ENCODE measurements around the gene CNTNAP5.

Gene CNTNAP5

DNA sequence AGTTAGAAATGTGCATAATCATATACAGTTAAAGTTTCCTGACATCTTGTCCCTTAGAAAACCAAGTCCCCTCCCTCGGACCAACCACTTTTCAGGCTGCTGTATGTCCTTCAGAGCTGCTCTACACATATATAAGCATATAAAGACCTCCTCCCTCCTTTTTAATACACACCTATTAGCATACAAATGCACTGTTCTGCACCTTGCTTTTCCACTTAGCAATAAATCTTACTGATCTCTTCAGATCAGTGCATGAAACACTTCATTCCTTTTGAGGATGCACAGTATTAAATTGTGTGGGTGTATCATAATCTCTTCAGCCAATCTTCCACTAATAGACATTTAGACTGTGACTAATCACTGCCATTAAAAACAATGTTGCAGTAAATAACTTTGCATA, 79.8 kb downstream of the CNTNAP5 start:
- ChIA-PET POLR2A (no interaction called here), CTCF (no interaction called here)
- TF ChIP-seq ELF4 (IDR thresholded peaks at IDR 0.05), result no peak
- TF ChIP-seq FOXM1 (IDR thresholded peaks at IDR 0.05; ENCODE audit: borderline replicate concordance), result no peak
- TF ChIP-seq HDGF (IDR thresholded peaks at IDR 0.05; ENCODE audit: borderline replicate concordance), result no peak
- no peak for TF ChIP-seq SP1 (IDR thresholded peaks at IDR 0.05)
- no peak for TF ChIP-seq PKNOX1 (IDR thresholded peaks at IDR 0.05)
- no peak for TF ChIP-seq ZNF384 (IDR thresholded peaks at IDR 0.05)
- no peak for TF ChIP-seq FOXA1 (IDR thresholded peaks at IDR 0.05)
- DNase-seq (ENCODE audit: extremely low spot score), result no peak

DNA sequence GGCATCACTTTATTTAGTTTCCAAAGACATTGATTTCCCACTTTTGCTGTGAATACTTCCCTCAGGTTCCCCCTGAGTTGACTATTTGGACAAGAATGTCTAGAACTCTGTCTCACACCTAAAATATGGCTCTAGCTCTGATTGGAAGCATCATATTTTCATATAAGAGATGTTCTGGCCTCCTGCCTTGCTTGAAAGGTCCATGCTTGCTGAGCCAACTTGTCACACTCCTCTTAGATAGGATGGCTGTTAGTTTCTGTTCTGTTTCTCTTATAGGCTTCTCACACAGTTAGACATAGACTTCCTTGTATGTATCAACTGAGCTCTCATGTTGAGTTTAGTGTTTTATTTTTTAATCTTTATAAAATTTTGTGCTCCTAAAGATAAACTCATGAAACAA, 87.1 kb downstream of the CNTNAP5 start:
- no peak for DNase-seq (ENCODE audit: extremely low spot score)
- TF ChIP-seq ARNT (IDR thresholded peaks at IDR 0.05) (no peak), BHLHE40 (IDR thresholded peaks at IDR 0.05; ENCODE audit: borderline replicate concordance) (no peak), SUZ12 (IDR thresholded peaks at IDR 0.05) (no peak), PKNOX1 (IDR thresholded peaks at IDR 0.05) (no peak), L3MBTL2 (conservative IDR thresholded peaks at IDR 0.05) (no peak), ZNF384 (IDR thresholded peaks at IDR 0.05) (no peak), LEF1 (IDR thresholded peaks at IDR 0.05; ENCODE audit: borderline replicate concordance) (no peak), SP1 (IDR thresholded peaks at IDR 0.05) (no peak), NFRKB (IDR thresholded peaks at IDR 0.05) (no peak), FOXM1 (IDR thresholded peaks at IDR 0.05; ENCODE audit: borderline replicate concordance) (no peak), ELF4 (IDR thresholded peaks at IDR 0.05) (no peak), TARDBP (IDR thresholded peaks at IDR 0.05) (no peak), FOXK2 (IDR thresholded peaks at IDR 0.05) (no peak), CTBP1 (IDR thresholded peaks at IDR 0.05; ENCODE audit: borderline replicate concordance) (no peak), HDGF (IDR thresholded peaks at IDR 0.05; ENCODE audit: borderline replicate concordance) (no peak)
- ChIA-PET POLR2A (no interaction called here), CTCF (no interaction called here)

DNA sequence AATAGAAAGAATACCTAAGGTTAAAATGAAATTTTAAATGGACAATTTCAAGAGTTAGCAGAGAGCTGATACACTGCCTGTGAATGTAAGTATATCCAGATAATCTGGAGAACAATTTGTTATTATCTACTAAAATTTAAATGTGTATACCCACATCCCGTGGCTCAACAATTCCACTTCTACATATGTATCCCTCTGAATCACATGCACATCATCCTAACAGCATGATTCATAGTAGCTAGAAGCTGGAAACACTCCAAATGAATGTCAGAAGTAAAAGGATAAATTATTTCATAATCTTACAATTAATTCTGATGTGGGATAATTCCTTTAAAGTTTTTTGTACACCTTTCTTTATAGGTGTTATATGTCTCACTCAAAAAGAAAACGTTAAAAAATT, 87.9 kb downstream of the CNTNAP5 start:
- ChIA-PET POLR2A (no interaction called here), CTCF (no interaction called here)
- no peak for DNase-seq (ENCODE audit: extremely low spot score)
- TF ChIP-seq SP1 (IDR thresholded peaks at IDR 0.05) (no peak), SUZ12 (IDR thresholded peaks at IDR 0.05) (no peak)

- TF ChIP-seq ARNT (IDR thresholded peaks at IDR 0.05), result no peak
- TF ChIP-seq NFRKB (IDR thresholded peaks at IDR 0.05), result no peak
- no peak for TF ChIP-seq SP1 (IDR thresholded peaks at IDR 0.05)
- TF ChIP-seq LEF1 (IDR thresholded peaks at IDR 0.05; ENCODE audit: borderline replicate concordance), result no peak
- TF ChIP-seq SUZ12 (IDR thresholded peaks at IDR 0.05), result no peak
- TF ChIP-seq BHLHE40 (IDR thresholded peaks at IDR 0.05; ENCODE audit: borderline replicate concordance), result no peak
- TF ChIP-seq FOXA1 (IDR thresholded peaks at IDR 0.05), result no peak
- no peak for TF ChIP-seq ZNF384 (IDR thresholded peaks at IDR 0.05)
- no peak for TF ChIP-seq ELF4 (IDR thresholded peaks at IDR 0.05)
- no peak for TF ChIP-seq PKNOX1 (IDR thresholded peaks at IDR 0.05)
- no peak for TF ChIP-seq FOXM1 (IDR thresholded peaks at IDR 0.05; ENCODE audit: borderline replicate concordance)
- TF ChIP-seq TARDBP (IDR thresholded peaks at IDR 0.05), result no peak
- TF ChIP-seq L3MBTL2 (conservative IDR thresholded peaks at IDR 0.05), result no peak
- TF ChIP-seq FOXK2 (IDR thresholded peaks at IDR 0.05), result no peak
- TF ChIP-seq HDGF (IDR thresholded peaks at IDR 0.05; ENCODE audit: borderline replicate concordance), result no peak
- no peak for TF ChIP-seq CTBP1 (IDR thresholded peaks at IDR 0.05; ENCODE audit: borderline replicate concordance)
- ChIA-PET POLR2A (no interaction called here), CTCF (no interaction called here)
- DNase-seq (ENCODE audit: extremely low spot score), result no peak
Observed at GRCh38 chr2:124120246-124120645, 95.2 kb downstream of the CNTNAP5 start.

GRCh38 chr2:124121106-124121505, 96.0 kb downstream of the CNTNAP5 start:
- CTCF ChIA-PET, result no interaction called here
- POLR2A ChIA-PET, result no interaction called here
- DNase-seq (ENCODE audit: extremely low spot score), result no peak
- TF ChIP-seq FOXA1 (IDR thresholded peaks at IDR 0.05), result no peak
- no peak for TF ChIP-seq ZNF384 (IDR thresholded peaks at IDR 0.05)
- no peak for TF ChIP-seq FOXM1 (IDR thresholded peaks at IDR 0.05; ENCODE audit: borderline replicate concordance)
- TF ChIP-seq ARNT (IDR thresholded peaks at IDR 0.05), result no peak
- no peak for TF ChIP-seq PKNOX1 (IDR thresholded peaks at IDR 0.05)
- no peak for TF ChIP-seq SUZ12 (IDR thresholded peaks at IDR 0.05)
- no peak for TF ChIP-seq CTBP1 (IDR thresholded peaks at IDR 0.05; ENCODE audit: borderline replicate concordance)
- TF ChIP-seq SP1 (IDR thresholded peaks at IDR 0.05), result no peak
- no peak for TF ChIP-seq TARDBP (IDR thresholded peaks at IDR 0.05)
- no peak for TF ChIP-seq NFRKB (IDR thresholded peaks at IDR 0.05)
- no peak for TF ChIP-seq ELF4 (IDR thresholded peaks at IDR 0.05)
- TF ChIP-seq HDGF (IDR thresholded peaks at IDR 0.05; ENCODE audit: borderline replicate concordance), result no peak

DNA sequence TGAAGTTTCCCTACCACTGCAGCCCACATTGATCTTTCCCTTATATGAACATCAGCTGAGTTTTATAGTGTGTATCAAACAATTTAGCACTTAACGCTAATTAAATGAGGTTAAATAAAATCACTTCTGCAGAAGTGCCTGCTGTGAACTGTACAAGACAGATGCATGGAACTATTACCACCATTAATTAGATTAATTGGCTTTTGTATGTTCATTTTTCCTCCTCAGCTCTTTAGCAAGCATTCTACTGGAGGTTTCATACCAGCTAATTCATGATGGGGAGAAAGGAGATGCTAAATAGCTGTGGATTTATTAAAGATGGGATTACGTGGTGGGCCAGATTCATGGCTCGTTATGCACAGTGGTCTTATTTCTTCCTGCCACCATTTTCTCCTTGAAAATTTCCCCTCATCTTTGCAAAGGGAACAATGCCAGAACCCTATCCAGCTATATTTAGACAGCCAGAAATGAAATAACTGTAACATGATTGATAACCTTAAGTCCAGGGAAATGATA, 96.7 kb downstream of the CNTNAP5 start:
- DNase-seq (ENCODE audit: extremely low spot score), result no peak
- ChIA-PET POLR2A (no interaction called here), CTCF (no interaction called here)
- TF ChIP-seq CTBP1 (IDR thresholded peaks at IDR 0.05; ENCODE audit: borderline replicate concordance), result no peak
- no peak for TF ChIP-seq NFRKB (IDR thresholded peaks at IDR 0.05)

Measured in HEK293T (cell line).